HUES48 (cell line): ENCODE measurements around the gene TMEM41B.

Experiments
- H3K27ac ChIP-seq: one replicate; pipeline ENCODE4 v1.7.0; 2013; ENCODE audit warnings: low read depth, low read length, inconsistent platforms
- H3K27me3 ChIP-seq: 2 replicates; pipeline ENCODE4 v1.6.1; 2013; ENCODE audit warnings: mild to moderate bottlenecking, low read length; ENCODE audit not compliant: control insufficient read depth, insufficient read depth
- H3K36me3 ChIP-seq: 2 replicates; pipeline ENCODE4 v1.6.1; 2013; ENCODE audit warnings: low read length; ENCODE audit not compliant: control insufficient read depth, insufficient read depth
- H3K4me1 ChIP-seq: 2 replicates; pipeline ENCODE4 v1.6.1; 2013; ENCODE audit warnings: mild to moderate bottlenecking, low read length; ENCODE audit not compliant: control insufficient read depth, insufficient read depth
- H3K4me3 ChIP-seq: 2 replicates; pipeline ENCODE4 v1.5.1; 2013; ENCODE audit warnings: mild to moderate bottlenecking, low read depth, low read length
- H3K9ac ChIP-seq: 2 replicates; pipeline ENCODE4 v1.6.1; 2013; ENCODE audit warnings: mild to moderate bottlenecking, low read depth, low read length, moderate library complexity
- H3K9me3 ChIP-seq: 2 replicates; pipeline ENCODE4 v1.6.1; 2013; ENCODE audit warnings: low read length; ENCODE audit not compliant: control insufficient read depth, insufficient read depth

Gene TMEM41B

GRCh38 chr11:9302448-9302847 lies 11.9 kb downstream of the TMEM41B start:
- H3K27ac ChIP-seq, result no peak overlapping the region
- H3K9me3 ChIP-seq, result no peaks in the 10 kb centered on the region

GRCh38 chr11:9301720-9302119 lies 12.7 kb downstream of the TMEM41B start:
- no peak overlapping the region for H3K27ac ChIP-seq
- H3K9ac ChIP-seq, result no peak overlapping the region
- no peaks in the 10 kb centered on the region for H3K27me3 ChIP-seq
- no peak overlapping the region for H3K4me3 ChIP-seq
- no peaks in the 10 kb centered on the region for H3K9me3 ChIP-seq
- peaks cover 23% of the 10 kb centered on the region for H3K36me3 ChIP-seq
- H3K4me1 ChIP-seq, result no peaks in the 10 kb centered on the region

More at GRCh38 chr11:9302448-9302847, 11.9 kb downstream of the TMEM41B start:
- no peak overlapping the region for H3K9ac ChIP-seq
- no peak overlapping the region for H3K4me3 ChIP-seq
- no peaks in the 10 kb centered on the region for H3K4me1 ChIP-seq
- H3K36me3 ChIP-seq, result peaks cover 18% of the 10 kb centered on the region
- H3K27me3 ChIP-seq, result no peaks in the 10 kb centered on the region

DNA sequence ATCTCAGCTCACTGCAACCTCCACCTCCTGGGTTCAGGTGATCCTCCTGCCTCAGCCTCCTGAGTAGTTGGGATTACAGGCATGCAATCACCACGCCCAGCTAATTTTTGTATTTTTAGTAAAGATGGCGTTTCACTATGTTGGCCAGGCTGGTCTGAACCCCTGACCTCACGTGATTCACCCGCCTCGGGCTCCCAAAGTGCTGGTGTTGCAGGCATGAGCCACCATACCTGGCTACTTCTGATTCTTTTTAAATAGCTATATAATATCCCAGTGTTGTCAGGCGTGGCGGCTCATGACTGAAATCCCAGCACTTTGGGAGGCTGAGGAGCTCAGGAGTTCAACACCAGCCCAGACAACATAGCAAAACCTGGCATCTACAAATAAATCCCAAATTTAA lies 20.7 kb downstream of the TMEM41B start:
- Histone ChIP-seq H3K4me3 (no peak overlapping the region), H3K9ac (no peak overlapping the region), H3K36me3 (peaks cover 65% of the 10 kb centered on the region), H3K4me1 (no peaks in the 10 kb centered on the region), H3K27ac (no peak overlapping the region), H3K9me3 (no peaks in the 10 kb centered on the region), H3K27me3 (no peaks in the 10 kb centered on the region)

GRCh38 chr11:9285850-9286587 lies 28.4 kb downstream of the TMEM41B start:
- no peak overlapping the region for H3K4me3 ChIP-seq
- no peaks in the 10 kb centered on the region for H3K4me1 ChIP-seq
- H3K9me3 ChIP-seq, result no peaks in the 10 kb centered on the region
- H3K9ac ChIP-seq, result no peak overlapping the region
- no peaks in the 10 kb centered on the region for H3K27me3 ChIP-seq
- no peak overlapping the region for H3K27ac ChIP-seq
- peaks cover 60% of the 10 kb centered on the region for H3K36me3 ChIP-seq

DNA sequence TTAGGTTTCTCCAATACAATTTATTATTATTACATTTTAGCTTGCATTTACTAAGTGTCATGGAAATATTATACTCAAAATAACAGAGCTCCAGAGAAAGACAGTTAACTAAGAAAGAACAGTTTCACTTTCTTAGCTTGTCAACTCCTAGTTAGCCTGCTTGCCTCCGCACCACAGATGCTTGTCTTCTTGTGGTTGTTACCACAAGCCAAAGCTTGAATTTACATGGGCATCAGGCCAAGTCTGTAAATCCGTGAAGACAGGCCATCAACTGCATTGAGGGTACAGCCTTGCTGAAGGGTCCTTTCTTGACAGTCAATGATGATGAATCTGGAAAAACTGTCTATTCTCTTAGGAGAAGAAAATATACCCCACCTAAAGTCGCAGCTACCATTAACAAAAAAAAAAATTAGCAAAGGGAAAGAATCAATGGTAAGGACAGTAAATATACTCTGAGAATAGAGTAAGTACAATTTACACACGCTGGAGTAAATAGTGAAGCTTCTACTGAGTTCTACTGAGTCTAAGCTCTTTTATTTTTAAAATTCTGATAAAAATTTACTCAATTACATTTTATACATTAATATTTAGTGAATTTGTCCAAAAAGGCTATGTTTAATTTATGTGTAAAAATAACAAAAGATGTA lies 33.6 kb downstream of the TMEM41B start:
- no peaks in the 10 kb centered on the region for H3K27me3 ChIP-seq
- H3K9me3 ChIP-seq, result no peaks in the 10 kb centered on the region
- no peak overlapping the region for H3K9ac ChIP-seq
- no peaks in the 10 kb centered on the region for H3K4me1 ChIP-seq
- no peak overlapping the region for H3K27ac ChIP-seq
- no peak overlapping the region for H3K4me3 ChIP-seq
- H3K36me3 ChIP-seq, result peaks cover 34% of the 10 kb centered on the region

GRCh38 chr11:9277176-9277575 lies 37.2 kb downstream of the TMEM41B start:
- no peak overlapping the region for H3K27ac ChIP-seq
- peaks cover 24% of the 10 kb centered on the region for H3K36me3 ChIP-seq
- no peak overlapping the region for H3K9ac ChIP-seq
- no peak overlapping the region for H3K4me3 ChIP-seq
- no peaks in the 10 kb centered on the region for H3K4me1 ChIP-seq
- no peaks in the 10 kb centered on the region for H3K27me3 ChIP-seq
- no peaks in the 10 kb centered on the region for H3K9me3 ChIP-seq

DNA sequence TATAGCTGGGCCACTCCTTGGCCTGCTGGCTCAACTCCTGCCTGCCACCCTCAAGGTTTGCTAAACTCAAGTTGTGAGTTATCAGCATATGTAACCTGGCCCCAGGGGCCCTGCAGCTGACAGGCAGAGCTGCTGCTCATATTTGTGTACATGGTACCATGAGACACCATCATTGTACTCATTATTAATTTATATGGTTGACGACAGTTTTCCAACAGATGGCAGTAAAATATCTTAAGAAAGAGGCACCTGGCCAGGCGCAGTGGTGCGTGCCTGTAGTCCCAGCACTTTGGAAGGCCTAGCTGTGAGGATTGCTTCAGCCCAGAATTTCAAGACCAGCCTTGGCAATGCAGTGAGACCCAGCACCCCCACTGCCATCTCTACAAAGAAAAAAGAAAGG lies 37.8 kb downstream of the TMEM41B start:
- Histone ChIP-seq H3K27ac (no peak overlapping the region), H3K36me3 (peaks cover 18% of the 10 kb centered on the region), H3K9ac (no peak overlapping the region), H3K27me3 (no peaks in the 10 kb centered on the region), H3K4me1 (no peaks in the 10 kb centered on the region), H3K9me3 (no peaks in the 10 kb centered on the region), H3K4me3 (no peak overlapping the region)

DNA sequence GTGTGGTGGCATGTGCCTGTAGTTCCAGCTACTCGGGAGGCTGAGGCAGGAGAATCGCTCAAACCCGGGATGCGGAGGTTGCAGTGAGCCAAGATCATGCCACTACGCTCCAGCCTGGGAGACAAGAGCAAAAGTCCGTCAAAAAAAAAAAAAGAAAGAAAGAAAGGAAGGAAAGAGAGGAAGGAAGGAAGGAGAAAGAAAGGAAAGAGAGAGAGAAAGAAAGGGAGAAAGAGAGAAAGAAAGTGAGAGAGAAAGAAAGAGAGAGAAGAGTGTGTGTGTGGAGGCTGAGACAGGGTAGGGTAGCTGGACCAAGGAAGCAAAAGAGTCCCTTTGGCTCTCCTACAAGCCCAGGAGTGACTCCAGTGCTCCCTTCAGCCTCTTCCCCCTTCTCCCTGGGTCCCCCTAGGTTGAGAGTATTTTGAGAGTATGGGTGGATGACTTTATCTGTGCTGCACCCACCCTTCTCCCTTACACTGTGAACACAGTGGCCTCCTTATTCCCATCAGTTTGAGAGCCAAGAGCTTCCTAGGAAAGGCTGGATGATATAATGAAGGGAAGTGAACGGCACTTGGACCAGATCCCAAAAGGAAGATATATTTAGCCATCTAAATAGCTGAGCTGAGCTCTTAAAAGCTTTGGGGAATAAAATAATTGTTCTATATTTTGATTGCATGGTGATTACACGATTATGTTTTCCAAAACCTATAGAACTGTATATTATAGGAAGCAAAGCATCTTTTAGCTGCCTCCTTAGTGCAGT lies 39.7 kb downstream of the TMEM41B start:
- no peak overlapping the region for H3K4me3 ChIP-seq
- H3K4me1 ChIP-seq, result no peaks in the 10 kb centered on the region
- H3K9me3 ChIP-seq, result no peaks in the 10 kb centered on the region
- H3K36me3 ChIP-seq, result no peaks in the 10 kb centered on the region
- no peaks in the 10 kb centered on the region for H3K27me3 ChIP-seq
- no peak overlapping the region for H3K27ac ChIP-seq
- H3K9ac ChIP-seq, result no peak overlapping the region

DNA sequence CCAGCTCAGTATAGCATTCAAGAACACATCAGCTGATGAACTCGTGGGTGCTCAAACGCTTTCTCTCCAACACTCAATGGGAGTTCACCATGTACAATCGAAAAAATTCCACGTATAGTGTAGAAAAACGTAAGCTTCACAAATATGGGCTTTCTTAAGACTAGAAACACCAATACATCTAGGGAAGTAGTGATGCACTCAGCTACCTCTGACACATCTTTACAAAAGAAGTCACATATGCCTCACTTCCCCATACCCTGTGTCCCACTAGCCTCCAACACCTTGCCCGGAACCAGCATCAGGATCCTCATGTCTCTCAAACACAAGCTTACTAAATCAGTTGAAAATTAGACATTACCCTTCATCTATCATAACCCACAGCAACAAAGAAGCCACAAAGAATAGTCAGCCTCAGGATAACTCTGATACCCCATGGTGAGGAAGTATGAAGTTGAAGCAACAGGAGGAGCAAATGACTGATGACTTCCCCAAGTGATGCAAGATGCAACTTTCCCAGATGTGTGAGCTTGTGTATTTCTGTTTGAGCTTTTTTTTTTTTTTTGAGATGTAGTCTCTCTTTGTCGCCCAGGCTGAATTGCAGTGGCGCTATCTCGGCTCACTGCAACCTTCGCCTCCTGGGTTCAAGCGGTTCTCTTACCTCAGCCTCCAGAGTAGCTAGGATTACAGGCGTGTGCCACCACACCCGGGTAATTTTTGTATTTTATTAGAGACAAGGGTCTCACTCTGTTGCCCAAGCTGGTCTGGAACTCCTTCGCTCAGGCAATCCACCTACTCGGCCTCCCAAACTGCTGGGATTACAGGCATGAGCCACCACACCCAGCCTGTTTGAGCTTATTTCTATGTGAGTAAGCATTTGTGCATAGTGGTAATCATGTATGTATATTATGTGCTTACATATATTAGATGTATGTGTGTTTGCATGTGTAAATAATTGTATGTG lies 40.7 kb downstream of the TMEM41B start:
- no peaks in the 10 kb centered on the region for H3K9me3 ChIP-seq
- no peaks in the 10 kb centered on the region for H3K36me3 ChIP-seq
- H3K4me1 ChIP-seq, result no peaks in the 10 kb centered on the region
- no peak overlapping the region for H3K27ac ChIP-seq
- no peak overlapping the region for H3K4me3 ChIP-seq
- no peaks in the 10 kb centered on the region for H3K27me3 ChIP-seq
- no peak overlapping the region for H3K9ac ChIP-seq

DNA sequence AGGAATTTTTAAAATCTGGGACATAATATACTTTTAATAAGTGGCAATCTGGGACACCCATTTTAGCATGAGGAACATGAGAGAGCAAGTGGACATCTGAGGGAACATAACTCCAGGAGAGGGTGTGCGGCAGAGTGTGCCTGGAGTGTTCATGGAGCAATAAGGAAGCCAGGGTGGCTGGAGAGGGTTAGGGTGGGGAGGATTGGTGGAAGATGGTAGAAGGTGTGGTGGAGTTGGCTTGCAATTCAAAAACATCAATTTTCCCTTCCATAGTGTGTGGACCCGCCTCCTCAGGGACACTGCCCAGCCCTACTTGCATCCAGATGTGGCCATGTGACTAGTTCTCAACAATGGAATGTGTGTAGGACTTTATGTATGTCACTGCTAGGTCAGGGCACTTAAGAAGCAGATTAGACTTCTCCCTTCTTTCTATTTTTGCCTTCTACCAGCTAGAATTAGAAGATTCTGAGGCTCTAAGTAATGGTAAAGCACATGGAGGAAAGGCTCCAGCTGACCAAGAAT lies 44.8 kb downstream of the TMEM41B start:
- H3K9ac ChIP-seq, result no peak overlapping the region
- H3K27ac ChIP-seq, result no peak overlapping the region
- no peaks in the 10 kb centered on the region for H3K36me3 ChIP-seq
- no peak overlapping the region for H3K4me3 ChIP-seq
- H3K27me3 ChIP-seq, result no peaks in the 10 kb centered on the region; the same call in 1 of the 2 replicates
- no peaks in the 10 kb centered on the region for H3K9me3 ChIP-seq
- peaks cover 13% of the 10 kb centered on the region; the same call in 1 of the 2 replicates for H3K4me1 ChIP-seq
